H1 (cell line): ENCODE data around the gene SLC25A21. TPM values are rescaled to one million over a fixed set of nuclear protein-coding genes. Genes with fewer than 3 reads are reported as not detected.

Experiments
- CTCF ChIA-PET: fragments of 300-600 bp; sonication (Branson Sonifier 250); formaldehyde crosslinking; loops from one replicate; lab custom pipeline; 2021; ENCODE audit not compliant: partially characterized antibody; lab: Charles Lee
- POLR2A ChIA-PET: fragments of 300-600 bp; sonication (Branson Sonifier 250); formaldehyde crosslinking; loops from one replicate; lab custom pipeline; 2021; ENCODE audit warnings: inconsistent platforms; ENCODE audit not compliant: partially characterized antibody; lab: Charles Lee
- DNase-seq, 2 experiments: peaks; one replicate each; pipeline versions ENCODE4 v3.0.0 to v3.0.0-alpha.2; 2010 to 2022; ENCODE audit warnings: low spot score in 2 of 2, low read depth in 1 of 2, mixed read lengths in 1 of 2
- FAIRE-seq: peaks from 2 replicates; lab custom pipeline; 2011; peaks lifted over from hg19 to GRCh38; lab: Jason Lieb, UNC
- H2AFZ ChIP-seq: 2 replicates; pipeline ENCODE4 v1.8.1; 2012; ENCODE audit warnings: low read length, inconsistent platforms
- H2AK5ac ChIP-seq: 2 replicates; pipeline ENCODE4 v1.6.1; 2013; ENCODE audit warnings: low read depth, low read length
- H2BK120ac ChIP-seq: replicated peaks from 2 replicates; pipeline ENCODE3; 2013; ENCODE audit warnings: low read depth, low read length, inconsistent platforms
- H2BK12ac ChIP-seq: 2 replicates; pipeline ENCODE4 v1.6.1; 2013; ENCODE audit warnings: low read depth, low read length
- H2BK15ac ChIP-seq: 2 replicates; pipeline ENCODE4 v1.6.1; 2013; ENCODE audit warnings: low read length
- H2BK20ac ChIP-seq: 2 replicates; pipeline ENCODE4 v1.6.1; 2013; ENCODE audit warnings: low read length
- H2BK5ac ChIP-seq: 2 replicates; pipeline ENCODE4 v1.6.1; 2013; ENCODE audit warnings: low read depth, low read length
- H3K14ac ChIP-seq: 2 replicates; pipeline ENCODE4 v1.6.1; 2013; ENCODE audit warnings: inconsistent platforms; ENCODE audit not compliant: insufficient read length
- H3K18ac ChIP-seq: 2 replicates; pipeline ENCODE4 v1.6.1; 2013; ENCODE audit warnings: low read length; ENCODE audit errors: extremely low read depth
- H3K23ac ChIP-seq: 2 replicates; pipeline ENCODE4 v1.6.1; 2013; ENCODE audit warnings: inconsistent platforms; ENCODE audit not compliant: insufficient read length
- H3K23me2 ChIP-seq: 2 replicates; pipeline ENCODE4 v1.6.1; 2013; ENCODE audit warnings: low read depth, low read length
- H3K27ac ChIP-seq: 2 replicates; pipeline ENCODE4 v1.6.1; 2011; ENCODE audit warnings: low read depth, low read length, inconsistent platforms
- H3K27me3 ChIP-seq, 4 experiments: replicated peaks in 1 of 4; 1 replicate in 1 of 4; 2 replicates in 3 of 4; pipeline versions ENCODE4 v1.6.1 to v1.8.1; 2011 to 2013; ENCODE audit warnings: low read length in 3 of 4, mild to moderate bottlenecking in 3 of 4, inconsistent platforms in 2 of 4, mixed read lengths in 2 of 4, moderate library complexity in 1 of 4; ENCODE audit not compliant: control insufficient read depth in 3 of 4, insufficient read depth in 3 of 4; ENCODE audit errors: extremely low read depth in 1 of 4
- H3K36me3 ChIP-seq, 4 experiments: 2 replicates each; pipeline versions ENCODE4 v1.6.1 to v1.8.1; 2011 to 2013; ENCODE audit warnings: mild to moderate bottlenecking in 4 of 4, low read length in 3 of 4, moderate library complexity in 2 of 4, control low read depth in 1 of 4, inconsistent platforms in 1 of 4; ENCODE audit not compliant: insufficient read depth in 4 of 4, control insufficient read depth in 2 of 4
- H3K4ac ChIP-seq: replicated peaks from 2 replicates; pipeline ENCODE3; 2013; ENCODE audit warnings: low read length, low read depth, mixed read lengths, inconsistent platforms; ENCODE audit not compliant: insufficient read length
- H3K4me1 ChIP-seq, 4 experiments: replicated peaks in 1 of 4; 1 replicate in 1 of 4; 2 replicates in 3 of 4; pipeline versions ENCODE4 v1.6.1 to v1.8.1; 2011 to 2013; ENCODE audit warnings: low read length in 3 of 4, inconsistent platforms in 2 of 4, mixed read lengths in 1 of 4; ENCODE audit not compliant: insufficient read depth in 4 of 4, control insufficient read depth in 3 of 4
- H3K4me2 ChIP-seq, 2 experiments: 2 replicates each; pipeline versions ENCODE4 v1.6.1 to v1.8.1; 2011 to 2013; ENCODE audit warnings: low read depth in 2 of 2, low read length in 2 of 2, control low read depth in 1 of 2, inconsistent platforms in 1 of 2, mild to moderate bottlenecking in 1 of 2; ENCODE audit not compliant: insufficient read depth in 1 of 2
- H3K4me3 ChIP-seq, 4 experiments: fragments of 200-600, 300-600 bp in 1 of 4; sonication (generic), shearing (Covaris generic), sonication (Bioruptor Twin) in 1 of 4; 2 replicates each; pipeline versions ENCODE4 v1.5.1 to v1.8.1; 2011 to 2016; ENCODE audit warnings: low read length in 4 of 4, low read depth in 3 of 4, control low read depth in 2 of 4, inconsistent platforms in 2 of 4, mild to moderate bottlenecking in 2 of 4, mixed read lengths in 1 of 4, moderate library complexity in 1 of 4; ENCODE audit not compliant: insufficient read depth in 2 of 4; ENCODE audit errors: extremely low read depth in 1 of 4
- H3K56ac ChIP-seq: replicated peaks from 2 replicates; pipeline ENCODE3; 2013; ENCODE audit warnings: low read depth, mild to moderate bottlenecking, mixed read lengths, low read length, inconsistent platforms; ENCODE audit not compliant: insufficient read length
- H3K79me1 ChIP-seq: 2 replicates; pipeline ENCODE4 v1.6.1; 2013; ENCODE audit warnings: low read depth, low read length, control low read depth
- H3K79me2 ChIP-seq, 2 experiments: 2 replicates each; pipeline versions ENCODE4 v1.6.1 to v1.8.1; 2012 to 2013; ENCODE audit warnings: low read length in 2 of 2, mild to moderate bottlenecking in 2 of 2, inconsistent platforms in 1 of 2; ENCODE audit not compliant: insufficient read depth in 2 of 2, control insufficient read depth in 1 of 2
- H3K9ac ChIP-seq, 4 experiments: replicated peaks in 1 of 4; 1 replicate in 1 of 4; 2 replicates in 3 of 4; pipeline versions ENCODE4 v1.6.1 to v1.8.1; 2011 to 2013; ENCODE audit warnings: low read depth in 3 of 4, low read length in 3 of 4, control low read depth in 2 of 4, mild to moderate bottlenecking in 2 of 4, moderate library complexity in 2 of 4, inconsistent platforms in 1 of 4; ENCODE audit errors: extremely low read depth in 1 of 4
- H3K9me3 ChIP-seq, 2 experiments: 2 replicates each; pipeline versions ENCODE4 v1.6.1 to v1.8.1; 2012 to 2013; ENCODE audit warnings: mild to moderate bottlenecking in 2 of 2, moderate library complexity in 2 of 2, control low read depth in 1 of 2, inconsistent platforms in 1 of 2, low read depth in 1 of 2, low read length in 1 of 2, mixed read lengths in 1 of 2; ENCODE audit not compliant: insufficient read depth in 2 of 2
- H4K20me1 ChIP-seq, 2 experiments: replicated peaks in 1 of 2; 2 replicates each; pipeline versions ENCODE3 to v1.8.1; 2011 to 2013; ENCODE audit warnings: inconsistent platforms in 2 of 2, low read length in 2 of 2, mild to moderate bottlenecking in 1 of 2; ENCODE audit not compliant: insufficient read depth in 2 of 2, control insufficient read depth in 1 of 2
- H4K5ac ChIP-seq: 2 replicates; pipeline ENCODE4 v1.6.1; 2013; ENCODE audit warnings: low read length, low read depth, mixed read lengths, inconsistent platforms; ENCODE audit not compliant: insufficient read length
- H4K8ac ChIP-seq: 2 replicates; pipeline ENCODE4 v1.8.0; 2013; ENCODE audit warnings: mild to moderate bottlenecking, moderate library complexity, low read length, inconsistent platforms; ENCODE audit not compliant: insufficient read depth; ENCODE audit errors: extremely low read depth
- H4K91ac ChIP-seq: replicated peaks from 2 replicates; pipeline ENCODE3; 2013; ENCODE audit warnings: low read length, mixed read lengths, inconsistent platforms; ENCODE audit not compliant: insufficient read length
- BRCA1 ChIP-seq: IDR thresholded peaks from 2 replicates; pipeline ENCODE4 v1.6.1; 2012; ENCODE audit warnings: low read depth, low read length, improper control_type of control experiment
- CBX8 ChIP-seq: fragments of 300-800, 300-1000 bp; sonication (generic); IDR thresholded peaks from 2 replicates; pipeline ENCODE4 v1.7.1; 2016; ENCODE audit warnings: low read depth, low read length, borderline replicate concordance
- CEBPB ChIP-seq: IDR thresholded peaks from 2 replicates; pipeline ENCODE4 v1.6.1; 2012; ENCODE audit warnings: low read depth, low read length
- GABPA ChIP-seq: IDR thresholded peaks from 2 replicates; pipeline ENCODE4 v1.6.1; 2011; ENCODE audit warnings: mild to moderate bottlenecking, low read length, moderate library complexity, borderline replicate concordance; ENCODE audit not compliant: insufficient read depth
- KDM5A ChIP-seq: fragments of 200-600 bp; IDR thresholded peaks from 2 replicates; pipeline ENCODE4 v1.7.1; 2012; ENCODE audit warnings: mild to moderate bottlenecking, low read length, inconsistent platforms, mixed read lengths
- POLR2AphosphoS5 ChIP-seq: IDR thresholded peaks from 2 replicates; pipeline ENCODE4 v1.6.1; 2011; ENCODE audit warnings: low read depth, low read length
- SIN3A ChIP-seq, 2 experiments: IDR thresholded peaks in 1 of 2; conservative IDR thresholded peaks in 1 of 2; 2 replicates each; pipeline ENCODE4 v1.6.1; 2011 to 2012; ENCODE audit warnings: low read length in 2 of 2, improper control_type of control experiment in 1 of 2, low read depth in 1 of 2, mild to moderate bottlenecking in 1 of 2
- SP1 ChIP-seq: IDR thresholded peaks from 2 replicates; pipeline ENCODE4 v1.6.1; 2011; ENCODE audit warnings: low read depth, low read length
- TCF12 ChIP-seq: IDR thresholded peaks from 2 replicates; pipeline ENCODE4 v1.6.1; 2011; ENCODE audit warnings: low read depth, mild to moderate bottlenecking, low read length
- WGBS, 2 experiments: shearing (Covaris generic) in 1 of 2; methylation state at CpG; one replicate each; pipeline versions ENCODE4 v1.1.6 to v1.1.7; 2013 to 2015; ENCODE audit warnings: low lambda C conversion rate in 2 of 2, mixed read lengths in 2 of 2, inconsistent platforms in 1 of 2, low coverage in 1 of 2, missing lambda C conversion rate in 1 of 2; ENCODE audit not compliant: insufficient replicate concordance in 2 of 2, insufficient coverage in 1 of 2, insufficient read length in 1 of 2; ENCODE audit errors: extremely low coverage in 1 of 2, missing lambda C conversion rate in 1 of 2; 5-methylcytosine and 5-hydroxymethylcytosine counted together
- polyA plus RNA-seq, 7 experiments: library from polyadenylated mRNA; depleted of rRNA in 3 of 7; stranded (reverse) in 5 of 7; unstranded in 2 of 7; fragments of >200 nt in 5 of 7; fragments of 200-250 nt in 2 of 7; gene quantifications; 1 replicate in 5 of 7; 2 replicates in 1 of 7; 4 replicates in 1 of 7; pipeline versions ENCODE4 v1.2.1 to v1.2.3, GENCODE V29; 2011 to 2013; ENCODE audit warnings: missing spikeins in 2 of 7, mixed read lengths in 2 of 7
- total RNA-seq: library from RNA; stranded (reverse); fragmentation: NEBNext Ultra II Directional; extraction: Animal tissue kit (Norgen Biotek cat#: 25700); gene quantifications from 2 replicates; pipeline ENCODE4 v1.2.1, GENCODE V29; 2021
- TF ChIP-seq, protein P1 (sequence below): IDR thresholded peaks from 2 replicates; pipeline ENCODE4 v1.6.1; 2011; ENCODE audit warnings: low read length, improper control_type of control experiment
- TF ChIP-seq, protein P2 (sequence below): IDR thresholded peaks from 2 replicates; pipeline ENCODE4 v1.6.1; 2011; ENCODE audit warnings: low read depth, mild to moderate bottlenecking, low read length; ENCODE audit not compliant: insufficient read depth

The SLC25A21 gene
- total and polyA plus RNA-seq, 2 of the 8 experiments (the other 6 are each of a cell fraction or from before 2014, with no cell fraction given), result 6.9 to 15.7 TPM

DNA sequence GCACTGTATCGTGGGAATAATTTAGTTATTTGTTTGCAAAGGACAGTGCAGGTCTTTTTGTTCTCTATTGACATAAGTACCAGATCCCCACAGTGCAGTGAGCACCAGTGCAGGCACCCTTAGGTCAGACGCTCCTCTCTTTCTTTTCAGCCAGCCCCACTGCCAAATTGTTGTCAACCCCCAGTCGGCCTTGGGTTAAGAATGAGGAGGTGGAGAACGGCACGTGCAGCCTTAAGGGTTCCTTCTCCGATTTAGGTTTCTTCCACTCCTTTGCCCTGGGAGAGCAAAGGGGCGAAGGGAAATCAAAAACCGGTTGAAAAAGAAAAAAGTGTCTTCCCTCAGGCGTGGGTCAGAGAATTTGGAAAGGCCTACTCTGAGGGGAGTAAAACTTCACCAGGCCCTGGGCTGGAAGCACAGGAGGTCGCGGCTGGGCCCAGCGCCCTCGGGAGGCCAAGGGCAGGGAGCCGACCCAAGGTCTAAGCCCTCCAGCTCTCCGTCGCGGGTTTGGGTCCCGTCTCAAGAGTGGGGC lies 506.5 kb downstream of the SLC25A21 start:
- H4K5ac ChIP-seq, result no peak overlapping the region
- peaks cover 11% of the 10 kb centered on the region; the same call in 1 of the 2 replicates for H3K23me2 ChIP-seq
- no peak overlapping the region for H3K4ac ChIP-seq
- no peaks in the 10 kb centered on the region for H3K9me3 ChIP-seq
- peak overlapping the region in 1 of 4 experiments; percentile 58; a peak in 3 of 8 replicates for H3K4me3 ChIP-seq
- no peaks in the 10 kb centered on the region for H3K79me1 ChIP-seq
- 4% methylated on average over 18 of the region's 18 CpGs; no CpG with 5 or more reads in 1 of the 2 experiments for WGBS, 2 experiments
- ChIA-PET CTCF (interaction anchor here (1.1 to 5.2 kb wide), 11 partner anchors 10 to 277 kb away, joined by 3 to 39 read pairs (median 5); no protein-coding TSS in a partner anchor), POLR2A (interaction anchor here (1.0 to 1.7 kb wide), 4 partner anchors 8 to 919 kb away, joined by 3 to 6 read pairs (median 4); no protein-coding TSS in a partner anchor)
- FAIRE-seq (no peak), DNase-seq (peak in 1 of 2 experiments; percentile 54)
- no peak overlapping the region for H2AK5ac ChIP-seq
- no peak overlapping the region for H2BK5ac ChIP-seq
- H3K14ac ChIP-seq, result no peak overlapping the region
- peaks cover 63 to 84% (median 71%) of the 10 kb centered on the region in 4 experiments for H3K27me3 ChIP-seq
- H3K4me1 ChIP-seq, result peaks cover 4 to 21% (median 16%) of the 10 kb centered on the region in 4 experiments
- no peak overlapping the region for H2BK20ac ChIP-seq
- no peak overlapping the region for H4K91ac ChIP-seq
- no peak overlapping the region for H2BK120ac ChIP-seq
- H3K18ac ChIP-seq, result no peak overlapping the region
- H3K36me3 ChIP-seq, result peaks cover 0 to 3% (median 0%) of the 10 kb centered on the region in 4 experiments; a peak in 1 of 8 replicates
- no peak overlapping the region for H3K27ac ChIP-seq
- H2BK15ac ChIP-seq, result no peak overlapping the region
- no peak overlapping the region for H2AFZ ChIP-seq
- H4K20me1 ChIP-seq, result peaks cover 13 to 26% of the 10 kb centered on the region in 2 experiments
- no peak overlapping the region for H3K23ac ChIP-seq
- no peak overlapping the region for H3K9ac ChIP-seq
- peak overlapping the region; percentile 50 to 85 for H3K4me2 ChIP-seq
- no peak overlapping the region for H3K56ac ChIP-seq
- 0 out of 2 replicates have a peak overlapping the region, but pooled peaks have one; percentile 62 for H2BK12ac ChIP-seq
- no peaks in the 10 kb centered on the region for H3K79me2 ChIP-seq
- H4K8ac ChIP-seq, result no peak overlapping the region
- TF ChIP-seq CEBPB, result no peak
- no peak for TF ChIP-seq POLR2AphosphoS5
- TF ChIP-seq, protein P1, sequence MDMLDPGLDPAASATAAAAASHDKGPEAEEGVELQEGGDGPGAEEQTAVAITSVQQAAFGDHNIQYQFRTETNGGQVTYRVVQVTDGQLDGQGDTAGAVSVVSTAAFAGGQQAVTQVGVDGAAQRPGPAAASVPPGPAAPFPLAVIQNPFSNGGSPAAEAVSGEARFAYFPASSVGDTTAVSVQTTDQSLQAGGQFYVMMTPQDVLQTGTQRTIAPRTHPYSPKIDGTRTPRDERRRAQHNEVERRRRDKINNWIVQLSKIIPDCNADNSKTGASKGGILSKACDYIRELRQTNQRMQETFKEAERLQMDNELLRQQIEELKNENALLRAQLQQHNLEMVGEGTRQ, result no peak
- TF ChIP-seq, protein P2, sequence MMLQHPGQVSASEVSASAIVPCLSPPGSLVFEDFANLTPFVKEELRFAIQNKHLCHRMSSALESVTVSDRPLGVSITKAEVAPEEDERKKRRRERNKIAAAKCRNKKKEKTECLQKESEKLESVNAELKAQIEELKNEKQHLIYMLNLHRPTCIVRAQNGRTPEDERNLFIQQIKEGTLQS, result no peak
- no peak for TF ChIP-seq SIN3A (conservative IDR thresholded peaks at IDR 0.05 in 1 of 2, IDR thresholded peaks at IDR 0.05 in 1 of 2; ENCODE audit: low read depth in 1 of 2, low read length in 2 of 2)
- TF ChIP-seq BRCA1, result no peak
- no peak for TF ChIP-seq TCF12
- no peak for TF ChIP-seq CBX8
- TF ChIP-seq GABPA, result no peak
- TF ChIP-seq KDM5A, result no peak
- TF ChIP-seq SP1, result no peak
